T-helper 1 cell treated with Interleukin-12 subunit alpha and Interleukin-12 subunit beta and Interleukin-4 antibody, amounts not matched to agents 30 μg/mL and 1 μg/mL, for 36 hours (primary cell): ENCODE results near the gene MBOAT2.
A peak's percentile ranks its signal among the peaks of the same experiment; 100 is the strongest.
"Not testable (repeated sequence)": the region's sequence is repeated elsewhere in the genome, so short reads cannot be mapped to it uniquely, and the experiment has no call there.

Experiments
- H3K27ac Mint-ChIP-seq: one replicate; pipeline ENCODE4 v1.8.0; 2021; ENCODE audit warnings: mild to moderate bottlenecking, mixed read lengths
- H3K27me3 Mint-ChIP-seq: one replicate; pipeline ENCODE4 v1.8.0; 2021; ENCODE audit warnings: low read depth, mixed read lengths
- H3K36me3 Mint-ChIP-seq: one replicate; pipeline ENCODE4 v1.8.0; 2021; ENCODE audit warnings: low read depth, mixed read lengths
- H3K4me1 Mint-ChIP-seq: one replicate; pipeline ENCODE4 v1.8.0; 2021; ENCODE audit warnings: low read depth, mixed read lengths
- H3K4me3 Mint-ChIP-seq: one replicate; pipeline ENCODE4 v1.8.0; 2021; ENCODE audit warnings: mild to moderate bottlenecking, moderate library complexity, mixed read lengths
- H3K9me3 Mint-ChIP-seq: one replicate; pipeline ENCODE4 v1.8.0; 2021; ENCODE audit warnings: mixed read lengths

The MBOAT2 gene, protein sequence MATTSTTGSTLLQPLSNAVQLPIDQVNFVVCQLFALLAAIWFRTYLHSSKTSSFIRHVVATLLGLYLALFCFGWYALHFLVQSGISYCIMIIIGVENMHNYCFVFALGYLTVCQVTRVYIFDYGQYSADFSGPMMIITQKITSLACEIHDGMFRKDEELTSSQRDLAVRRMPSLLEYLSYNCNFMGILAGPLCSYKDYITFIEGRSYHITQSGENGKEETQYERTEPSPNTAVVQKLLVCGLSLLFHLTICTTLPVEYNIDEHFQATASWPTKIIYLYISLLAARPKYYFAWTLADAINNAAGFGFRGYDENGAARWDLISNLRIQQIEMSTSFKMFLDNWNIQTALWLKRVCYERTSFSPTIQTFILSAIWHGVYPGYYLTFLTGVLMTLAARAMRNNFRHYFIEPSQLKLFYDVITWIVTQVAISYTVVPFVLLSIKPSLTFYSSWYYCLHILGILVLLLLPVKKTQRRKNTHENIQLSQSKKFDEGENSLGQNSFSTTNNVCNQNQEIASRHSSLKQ

GRCh38 chr2:9003616-9004337, at the start of gene MBOAT2:
MBOAT2 (minus strand) TSS chr2:9003684; CDS start chr2:9003614, 70 bp downstream.
- Mint-ChIP-seq H3K4me1 (peaks cover 11% of the 10 kb centered on the region), H3K27ac (peak within 1 kb of the TSS; percentile 38), H3K9me3 (no peaks in the 10 kb centered on the region), H3K4me3 (peak within 1 kb of the TSS; percentile 75), H3K27me3 (peaks cover 20% of the 10 kb centered on the region), H3K36me3 (peaks cover 3% of the 10 kb centered on the region)

- Mint-ChIP-seq H3K4me1 (no peaks in the 10 kb centered on the region), H3K27me3 (peaks cover 4% of the 10 kb centered on the region), H3K36me3 (no peaks in the 10 kb centered on the region), H3K4me3 (no peak overlapping the region), H3K27ac (no peak overlapping the region), H3K9me3 (peaks cover 5% of the 10 kb centered on the region)
Observed at GRCh38 chr2:9052821-9053533, 49.5 kb upstream of the MBOAT2 start.

GRCh38 chr2:9051451-9051850, 48.0 kb upstream of the MBOAT2 start:
- not testable (repeated sequence) for H3K9me3 Mint-ChIP-seq, H3K4me1 Mint-ChIP-seq

DNA sequence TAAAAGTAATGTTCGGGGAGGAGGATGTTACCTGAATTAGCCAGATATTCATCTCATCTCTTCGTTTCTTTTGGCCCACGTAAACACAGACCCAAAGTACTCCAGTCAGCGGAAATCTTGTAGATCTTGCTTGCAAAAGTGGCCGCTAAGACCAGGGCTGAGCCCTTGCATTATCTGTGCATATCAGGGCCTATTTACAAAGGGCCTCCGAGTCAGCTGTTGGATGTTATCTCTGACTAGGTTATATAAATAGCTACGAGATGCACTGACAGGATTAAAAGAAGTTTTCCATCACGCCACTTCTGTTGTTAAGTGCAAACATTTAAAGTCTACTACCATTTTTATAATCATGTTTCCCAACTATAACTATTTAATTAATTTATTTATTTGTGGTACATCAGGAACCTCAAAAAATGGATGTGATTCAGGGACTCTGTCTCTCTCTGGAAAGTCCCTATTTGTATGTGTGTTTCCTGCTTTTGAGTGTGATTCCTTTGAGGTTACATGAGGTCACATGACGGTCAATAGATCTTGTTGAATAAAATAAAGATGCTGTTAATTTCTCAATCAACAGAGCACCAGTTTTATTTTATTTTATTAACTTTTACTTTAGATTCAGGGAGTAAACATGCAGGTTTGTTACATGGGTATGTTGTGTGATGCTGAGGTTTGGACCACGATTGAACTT, 46.8 kb upstream of the MBOAT2 start:
- Mint-ChIP-seq H3K4me3 (no peak overlapping the region), H3K27ac (no peak overlapping the region), H3K27me3 (peaks cover 4% of the 10 kb centered on the region), H3K36me3 (no peaks in the 10 kb centered on the region), H3K9me3 (no peaks in the 10 kb centered on the region), H3K4me1 (no peaks in the 10 kb centered on the region)

More at GRCh38 chr2:9051451-9051850, 48.0 kb upstream of the MBOAT2 start:
- H3K36me3 Mint-ChIP-seq, H3K27ac Mint-ChIP-seq, H3K4me3 Mint-ChIP-seq, H3K27me3 Mint-ChIP-seq: not testable (repeated sequence)

DNA sequence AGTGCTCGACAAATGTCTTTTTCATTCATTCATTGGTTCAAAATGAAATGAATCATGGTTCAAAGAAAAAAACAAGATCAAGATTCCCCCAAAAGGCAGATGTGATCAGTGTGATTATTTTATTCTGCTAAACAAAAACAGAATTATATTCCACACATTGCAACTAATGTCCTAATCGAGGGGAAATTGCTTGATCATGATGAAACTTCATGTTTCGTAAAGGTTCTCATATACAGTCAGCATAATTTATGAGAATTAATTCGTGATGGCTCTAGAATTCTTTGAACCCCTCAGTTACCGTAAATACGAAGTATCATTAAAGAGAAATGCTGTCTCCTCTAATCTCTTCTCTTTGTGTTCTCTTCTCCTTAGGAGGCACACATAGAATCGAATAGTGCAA, 42.1 kb upstream of the MBOAT2 start:
- H3K9me3 Mint-ChIP-seq = no peaks in the 10 kb centered on the region
- H3K36me3 Mint-ChIP-seq = no peaks in the 10 kb centered on the region
- H3K4me3 Mint-ChIP-seq = no peak overlapping the region
- peaks cover 9% of the 10 kb centered on the region for H3K27me3 Mint-ChIP-seq
- no peaks in the 10 kb centered on the region for H3K4me1 Mint-ChIP-seq
- H3K27ac Mint-ChIP-seq = no peak overlapping the region

- H3K4me1 Mint-ChIP-seq, H3K9me3 Mint-ChIP-seq, H3K4me3 Mint-ChIP-seq, H3K27ac Mint-ChIP-seq, H3K27me3 Mint-ChIP-seq, H3K36me3 Mint-ChIP-seq: not testable (repeated sequence)
Observed at GRCh38 chr2:9043491-9043890, 40.0 kb upstream of the MBOAT2 start.

- H3K4me3 Mint-ChIP-seq = no peak overlapping the region
- H3K9me3 Mint-ChIP-seq = peaks cover 6% of the 10 kb centered on the region
- no peak overlapping the region for H3K27ac Mint-ChIP-seq
- H3K4me1 Mint-ChIP-seq = peaks cover 9% of the 10 kb centered on the region
- H3K36me3 Mint-ChIP-seq = no peaks in the 10 kb centered on the region
- H3K27me3 Mint-ChIP-seq = peaks cover 21% of the 10 kb centered on the region
Observed at GRCh38 chr2:9037166-9037565, 33.7 kb upstream of the MBOAT2 start.

DNA sequence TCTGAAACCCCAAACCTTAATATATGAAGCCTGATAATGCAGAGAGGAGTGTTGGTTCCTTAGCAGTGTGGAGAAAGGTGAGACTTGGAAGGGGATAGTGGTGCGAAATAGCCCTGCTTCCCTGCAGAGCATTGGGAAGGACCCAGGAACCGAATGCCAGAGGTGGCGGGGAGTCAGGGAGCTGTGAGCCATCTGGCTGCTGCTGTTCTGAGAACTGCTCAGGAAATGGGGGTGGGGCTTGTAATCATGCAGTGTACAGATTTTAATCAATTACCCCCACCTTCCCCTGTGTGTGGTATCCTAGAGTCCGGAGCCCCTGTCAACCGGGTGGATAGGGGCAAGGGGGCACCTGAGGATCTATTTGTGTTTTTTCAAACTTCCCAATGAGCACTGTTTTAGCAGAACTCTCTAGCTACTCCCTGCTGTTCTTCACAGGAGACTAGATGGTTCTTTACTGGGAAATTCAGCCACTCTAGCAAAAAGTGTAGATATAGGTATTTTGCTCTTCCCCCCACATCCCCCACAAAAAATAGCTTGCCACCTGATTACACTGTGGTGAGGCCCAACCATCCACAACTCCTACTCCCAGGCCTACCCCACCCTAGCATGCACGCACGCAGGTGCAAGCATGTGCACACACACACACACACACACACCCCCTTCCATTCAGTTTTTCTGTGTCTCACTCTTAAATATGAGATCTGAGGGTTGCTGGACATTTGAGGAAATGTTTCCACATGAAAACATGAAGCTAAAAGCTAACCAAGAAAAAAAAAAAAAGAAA, 30.1 kb upstream of the MBOAT2 start:
- peaks cover 6% of the 10 kb centered on the region for H3K9me3 Mint-ChIP-seq
- peaks cover 9% of the 10 kb centered on the region for H3K4me1 Mint-ChIP-seq
- H3K27ac Mint-ChIP-seq = no peak overlapping the region
- H3K27me3 Mint-ChIP-seq = peaks cover 25% of the 10 kb centered on the region
- no peak overlapping the region for H3K4me3 Mint-ChIP-seq
- no peaks in the 10 kb centered on the region for H3K36me3 Mint-ChIP-seq

GRCh38 chr2:9032536-9033255, 29.2 kb upstream of the MBOAT2 start:
- Mint-ChIP-seq H3K4me3 (no peak overlapping the region), H3K4me1 (peaks cover 9% of the 10 kb centered on the region), H3K27me3 (peaks cover 25% of the 10 kb centered on the region), H3K36me3 (no peaks in the 10 kb centered on the region), H3K27ac (no peak overlapping the region), H3K9me3 (no peaks in the 10 kb centered on the region)

- peaks cover 9% of the 10 kb centered on the region for H3K4me1 Mint-ChIP-seq
- H3K4me3 Mint-ChIP-seq = no peak overlapping the region
- H3K27ac Mint-ChIP-seq = no peak overlapping the region
- H3K36me3 Mint-ChIP-seq = no peaks in the 10 kb centered on the region
- no peaks in the 10 kb centered on the region for H3K9me3 Mint-ChIP-seq
- H3K27me3 Mint-ChIP-seq = peaks cover 25% of the 10 kb centered on the region
Observed at GRCh38 chr2:9032121-9032520, 28.6 kb upstream of the MBOAT2 start.

DNA sequence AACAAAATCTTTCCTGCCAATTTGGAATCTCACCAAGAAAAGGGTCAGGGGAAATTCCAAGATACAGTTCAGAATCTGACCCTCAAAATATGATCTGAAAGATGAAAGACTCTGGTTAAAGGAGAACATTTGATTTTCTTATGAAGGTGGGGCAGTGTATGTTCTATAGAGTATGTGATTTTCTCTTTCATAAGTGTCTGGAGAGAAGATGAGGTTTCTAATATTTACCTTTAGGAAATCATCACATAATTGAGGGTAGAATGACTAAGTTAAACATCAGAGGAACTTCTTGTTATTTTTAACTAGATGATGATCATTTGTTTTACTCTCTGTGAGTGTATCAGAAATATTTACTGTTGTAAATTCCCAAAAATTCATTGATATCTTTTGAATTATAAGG, 27.8 kb upstream of the MBOAT2 start:
- Mint-ChIP-seq H3K9me3 (no peaks in the 10 kb centered on the region), H3K27me3 (peaks cover 25% of the 10 kb centered on the region), H3K36me3 (no peaks in the 10 kb centered on the region)

GRCh38 chr2:9030841-9031240, 27.4 kb upstream of the MBOAT2 start:
- no peak overlapping the region for H3K27ac Mint-ChIP-seq
- peaks cover 9% of the 10 kb centered on the region for H3K4me1 Mint-ChIP-seq
- H3K36me3 Mint-ChIP-seq = no peaks in the 10 kb centered on the region
- H3K27me3 Mint-ChIP-seq = peaks cover 21% of the 10 kb centered on the region
- no peaks in the 10 kb centered on the region for H3K9me3 Mint-ChIP-seq
- no peak overlapping the region for H3K4me3 Mint-ChIP-seq

More for the DNA sequence above, 27.8 kb upstream of the MBOAT2 start:
- H3K4me3 Mint-ChIP-seq = no peak overlapping the region
- H3K4me1 Mint-ChIP-seq = peaks cover 9% of the 10 kb centered on the region
- no peak overlapping the region for H3K27ac Mint-ChIP-seq

DNA sequence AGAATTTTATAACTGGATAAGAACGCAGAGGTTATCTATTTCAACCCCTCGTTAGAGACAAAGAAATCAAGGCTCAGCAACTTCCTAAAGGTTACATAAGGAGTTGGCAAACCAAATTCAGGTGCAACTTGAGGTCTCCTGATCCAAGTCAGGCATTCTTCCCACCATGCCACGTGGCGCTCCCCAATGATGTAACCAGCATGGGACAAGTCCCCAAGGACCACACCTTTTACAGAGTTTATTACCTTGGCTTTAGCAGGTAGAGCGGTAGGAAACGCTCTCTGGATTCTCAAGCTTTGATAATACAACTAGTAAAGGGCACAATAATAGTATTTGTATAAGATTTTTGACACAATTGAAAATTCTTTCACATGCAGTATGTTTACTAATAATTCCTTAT, 26.7 kb upstream of the MBOAT2 start:
- peaks cover 9% of the 10 kb centered on the region for H3K4me1 Mint-ChIP-seq

More for the DNA sequence above, 26.7 kb upstream of the MBOAT2 start:
- Mint-ChIP-seq H3K27me3 (peaks cover 20% of the 10 kb centered on the region), H3K4me3 (no peak overlapping the region), H3K9me3 (no peaks in the 10 kb centered on the region), H3K36me3 (no peaks in the 10 kb centered on the region), H3K27ac (no peak overlapping the region)
